WTC11 (cell line): ENCODE data around the gene CDC42EP2.

ENCODE experiments used
- CTCF ChIP-seq: fragments of 200-600 bp; IDR thresholded peaks from 2 replicates; pipeline ENCODE4 v1.8.0; 2022; ENCODE audit warnings: antibody characterized with exemption
- ETV6 ChIP-seq: sonication (generic); formaldehyde crosslinking; IDR thresholded peaks from 2 replicates; pipeline ENCODE4 v1.8.1; 2022; ENCODE audit warnings: mild to moderate bottlenecking, missing genetic modification reagents
- FOXJ3 ChIP-seq: sonication (generic); formaldehyde crosslinking; IDR thresholded peaks from 2 replicates; pipeline ENCODE4 v1.9.0; 2021; ENCODE audit warnings: missing genetic modification reagents, mild to moderate bottlenecking, borderline replicate concordance
- MAX ChIP-seq: sonication (generic); formaldehyde crosslinking; IDR thresholded peaks from 2 replicates; pipeline ENCODE4 v1.8.0; 2022; ENCODE audit warnings: mild to moderate bottlenecking, missing genetic modification reagents
- TCF7 ChIP-seq: sonication (generic); formaldehyde crosslinking; IDR thresholded peaks from 2 replicates; pipeline ENCODE4 v1.8.0; 2022; ENCODE audit warnings: mild to moderate bottlenecking, low read depth, missing genetic modification reagents, moderate library complexity
- TEAD4 ChIP-seq: sonication (generic); formaldehyde crosslinking; IDR thresholded peaks from 2 replicates; pipeline ENCODE4 v1.8.0; 2022; ENCODE audit warnings: mild to moderate bottlenecking, missing genetic modification reagents
- ZBTB21 ChIP-seq: sonication (generic); formaldehyde crosslinking; IDR thresholded peaks from 2 replicates; pipeline ENCODE4 v1.8.1; 2023; ENCODE audit warnings: mild to moderate bottlenecking, missing genetic modification reagents, borderline replicate concordance
- ZNF121 ChIP-seq: sonication (generic); formaldehyde crosslinking; IDR thresholded peaks from 2 replicates; pipeline ENCODE4 v1.8.0; 2023; ENCODE audit warnings: missing genetic modification reagents
- ZNF138 ChIP-seq: sonication (generic); formaldehyde crosslinking; conservative IDR thresholded peaks from 2 replicates; pipeline ENCODE4 v1.8.1; 2022; ENCODE audit warnings: mild to moderate bottlenecking, moderate library complexity, missing genetic modification reagents
- ZNF232 ChIP-seq: sonication (generic); formaldehyde crosslinking; IDR thresholded peaks from 2 replicates; pipeline ENCODE4 v1.8.0; 2022; ENCODE audit warnings: mild to moderate bottlenecking, missing genetic modification reagents
- TF ChIP-seq, protein P1 (sequence below): sonication (generic); formaldehyde crosslinking; IDR thresholded peaks from 2 replicates; pipeline ENCODE4 v1.8.1; 2023; ENCODE audit warnings: mild to moderate bottlenecking, missing genetic modification reagents, moderate library complexity

DNA sequence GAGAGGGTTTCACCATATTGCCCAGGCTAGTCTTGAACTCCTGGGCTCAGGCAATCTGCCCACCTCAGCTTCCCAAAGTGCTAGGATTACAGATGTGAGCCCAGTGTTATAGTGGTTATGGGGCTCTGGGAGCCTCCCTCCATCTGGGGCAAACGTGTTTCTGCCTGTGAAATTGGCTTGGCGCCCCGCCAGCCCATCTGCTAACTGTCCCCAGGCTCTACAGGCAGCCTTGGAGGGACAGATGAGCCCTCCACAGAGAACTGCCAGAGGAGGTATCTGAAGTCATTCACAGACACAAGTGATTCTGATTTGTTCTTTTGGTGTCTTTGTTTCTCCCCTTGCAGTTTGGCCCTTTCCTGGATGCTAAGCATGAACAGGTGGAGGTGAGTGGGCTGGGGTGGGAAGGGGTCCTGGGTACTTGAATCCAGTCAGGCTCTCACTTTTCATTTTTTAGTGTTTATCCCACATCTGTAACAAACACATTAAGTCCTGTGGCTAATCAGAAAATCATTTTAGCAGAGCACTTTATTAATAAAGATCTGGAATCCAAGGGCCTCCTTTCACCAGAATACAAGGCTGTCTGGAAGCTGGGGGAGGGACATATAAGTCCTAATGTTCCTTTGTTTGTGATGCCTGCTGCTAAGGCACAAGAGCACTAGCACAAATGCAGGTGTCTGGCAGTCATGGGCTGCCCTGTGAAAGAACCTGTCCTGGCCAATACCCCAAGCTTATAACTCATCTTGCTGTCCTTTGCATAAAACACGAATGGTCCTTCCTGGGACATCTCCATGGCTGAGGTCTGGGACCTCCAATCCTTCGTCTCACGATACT is 25.7 kb upstream of the CDC42EP2 start:
- no peak for TF ChIP-seq CTCF
- TF ChIP-seq FOXJ3 (CRISPR knock-in tag) = no peak
- TF ChIP-seq TEAD4 (CRISPR knock-in tag) = no peak
- TF ChIP-seq ZNF138 = no peak
- TF ChIP-seq ETV6 (CRISPR knock-in tag) = no peak
- no peak for TF ChIP-seq TCF7 (CRISPR knock-in tag)
- TF ChIP-seq ZNF121 (CRISPR knock-in tag) = no peak
- TF ChIP-seq MAX (CRISPR knock-in tag) = no peak
- TF ChIP-seq ZNF232 (CRISPR knock-in tag) = no peak
- no peak for TF ChIP-seq ZBTB21 (CRISPR knock-in tag)
- TF ChIP-seq, protein P1, sequence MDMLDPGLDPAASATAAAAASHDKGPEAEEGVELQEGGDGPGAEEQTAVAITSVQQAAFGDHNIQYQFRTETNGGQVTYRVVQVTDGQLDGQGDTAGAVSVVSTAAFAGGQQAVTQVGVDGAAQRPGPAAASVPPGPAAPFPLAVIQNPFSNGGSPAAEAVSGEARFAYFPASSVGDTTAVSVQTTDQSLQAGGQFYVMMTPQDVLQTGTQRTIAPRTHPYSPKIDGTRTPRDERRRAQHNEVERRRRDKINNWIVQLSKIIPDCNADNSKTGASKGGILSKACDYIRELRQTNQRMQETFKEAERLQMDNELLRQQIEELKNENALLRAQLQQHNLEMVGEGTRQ (CRISPR knock-in tag) = no peak
